HEK293 (cell line): ENCODE data around the gene IGSF10.

Experiments
- CTCF ChIP-seq: fragments of 450-650 bp; formaldehyde crosslinking; IDR thresholded peaks from 2 replicates; pipeline ENCODE4 v1.5.1; 2016; ENCODE audit warnings: missing biosample characterization, missing genetic modification characterization
- EGR2 ChIP-seq: fragments of 450-650 bp; formaldehyde crosslinking; IDR thresholded peaks from 2 replicates; pipeline ENCODE4 v1.5.1; 2016; ENCODE audit warnings: low read depth, missing biosample characterization, missing genetic modification characterization
- PRDM1 ChIP-seq: fragments of 450-650 bp; formaldehyde crosslinking; IDR thresholded peaks from 2 replicates; pipeline ENCODE4; 2016; ENCODE audit warnings: missing biosample characterization, missing genetic modification characterization
- PRDM10 ChIP-seq: fragments of 450-650 bp; formaldehyde crosslinking; IDR thresholded peaks from 2 replicates; pipeline ENCODE4 v1.5.1; 2016; ENCODE audit warnings: missing biosample characterization, missing genetic modification characterization
- ZBTB17 ChIP-seq: fragments of 450-650 bp; formaldehyde crosslinking; IDR thresholded peaks from 2 replicates; pipeline ENCODE4 v1.5.1; 2016; ENCODE audit warnings: missing biosample characterization, missing genetic modification characterization
- ZBTB8A ChIP-seq: fragments of 450-650 bp; formaldehyde crosslinking; IDR thresholded peaks from 2 replicates; pipeline ENCODE4 v1.5.1; 2016; ENCODE audit warnings: missing biosample characterization, missing genetic modification characterization
- ZNF174 ChIP-seq: fragments of 450-650 bp; formaldehyde crosslinking; IDR thresholded peaks from 2 replicates; pipeline ENCODE4 v1.5.0; 2017; ENCODE audit warnings: missing biosample characterization, mild to moderate bottlenecking, missing genetic modification characterization
- ZNF24 ChIP-seq: fragments of 450-650 bp; formaldehyde crosslinking; IDR thresholded peaks from 2 replicates; pipeline ENCODE4 v1.5.1; 2016; ENCODE audit warnings: missing biosample characterization, missing genetic modification characterization
- ZNF514 ChIP-seq: fragments of 450-650 bp; formaldehyde crosslinking; IDR thresholded peaks from 2 replicates; pipeline ENCODE4 v1.5.1; 2016; ENCODE audit warnings: missing biosample characterization, missing genetic modification characterization
- ZNF660 ChIP-seq: fragments of 450-650 bp; IDR thresholded peaks from 2 replicates; pipeline ENCODE4 v1.5.1; 2018; ENCODE audit warnings: missing biosample characterization, mild to moderate bottlenecking, missing genetic modification characterization

DNA sequence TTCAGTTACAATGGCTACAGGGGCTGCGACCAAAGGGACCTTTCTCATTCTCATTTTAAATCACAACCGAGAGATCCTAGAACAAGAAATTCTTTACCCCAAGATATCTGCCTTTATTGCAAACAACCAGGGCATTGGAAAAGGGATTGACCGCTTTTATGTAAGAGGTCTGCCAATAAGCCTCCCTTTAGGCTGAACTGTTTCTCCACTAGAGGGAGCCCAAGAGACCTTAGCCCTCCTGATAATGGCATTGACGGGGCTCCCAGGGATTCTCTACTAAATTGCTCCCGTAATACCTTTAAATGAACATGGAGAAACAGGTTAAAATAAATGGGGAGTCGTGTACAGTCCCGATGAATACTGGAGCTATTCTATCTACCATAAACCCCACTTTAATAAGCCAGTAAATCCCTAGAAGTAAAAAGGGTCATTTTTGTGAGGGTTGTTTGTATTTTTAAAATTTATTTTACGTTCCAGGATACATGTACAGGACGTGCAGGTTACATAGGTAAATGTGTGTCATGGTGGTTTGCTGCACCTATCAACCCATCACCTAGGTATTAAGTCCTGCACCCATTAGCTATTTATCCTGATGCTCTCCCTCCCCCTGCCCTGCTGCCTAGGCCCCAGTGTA lies 7.5 kb upstream of the IGSF10 start:
- no peak for TF ChIP-seq ZNF24 (tag by site-specific recombination)
- no peak for TF ChIP-seq ZNF660 (tag by site-specific recombination)
- no peak for TF ChIP-seq PRDM10
- TF ChIP-seq ZBTB17 (tag by site-specific recombination): no peak
- TF ChIP-seq ZNF514 (tag by site-specific recombination): no peak
- no peak for TF ChIP-seq ZBTB8A (tag by site-specific recombination)
- no peak for TF ChIP-seq CTCF (tag by site-specific recombination)
- no peak for TF ChIP-seq EGR2 (tag by site-specific recombination)
- TF ChIP-seq PRDM1 (tag by site-specific recombination): no peak
- no peak for TF ChIP-seq ZNF174 (tag by site-specific recombination)
